GM18867 (cell line): ENCODE results near the gene GAL3ST3.

Experiments
- ATAC-seq: cut with Tn5 transposase; IDR thresholded peaks from one replicate; pipeline ENCODE4 v1.9.1; 2021; ENCODE audit warnings: mild to moderate bottlenecking, moderate library complexity; ENCODE audit not compliant: unreplicated experiment

Gene GAL3ST3

DNA sequence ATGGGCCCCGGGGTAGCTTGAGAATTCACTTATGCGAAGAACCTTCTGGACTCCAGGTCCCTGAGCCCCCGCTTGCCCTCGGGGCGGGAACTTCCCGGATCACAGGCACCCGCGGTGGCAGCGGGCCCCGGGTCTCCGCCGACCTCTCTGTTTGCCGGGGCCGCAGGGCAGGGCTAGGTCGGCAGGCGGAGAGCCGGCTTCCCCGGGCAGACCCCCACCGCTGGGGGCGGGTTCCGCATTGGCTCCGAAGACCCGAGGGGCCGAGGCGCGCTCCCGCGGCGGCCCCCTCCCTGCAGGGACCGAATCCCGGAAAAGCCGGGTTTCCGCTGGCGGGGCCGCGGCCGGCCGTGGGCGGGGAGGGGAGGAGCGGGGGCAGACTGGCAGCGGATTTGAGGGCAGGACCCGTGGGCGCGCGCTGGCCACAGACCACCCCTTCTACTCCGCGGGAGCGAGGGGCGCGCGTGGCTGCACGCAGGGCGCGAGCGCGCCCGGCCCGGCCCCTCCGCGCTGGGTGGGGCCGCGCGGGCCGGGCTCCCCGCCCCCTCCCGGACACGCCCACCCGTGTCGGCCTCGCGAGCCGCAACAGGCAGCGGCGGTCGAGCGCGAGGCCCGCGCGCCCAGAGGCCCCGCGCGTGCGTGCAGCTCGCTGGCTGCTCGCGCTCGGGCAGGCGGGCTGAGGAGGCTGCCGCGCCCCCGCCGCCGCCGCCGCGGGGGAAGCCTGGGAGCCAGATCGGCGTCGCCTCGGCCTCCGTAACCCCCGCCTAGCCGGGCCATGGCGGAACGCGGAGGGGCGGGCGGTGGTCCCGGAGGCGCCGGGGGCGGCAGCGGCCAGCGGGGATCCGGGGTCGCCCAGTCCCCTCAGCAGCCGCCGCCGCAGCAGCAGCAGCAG lies 21.0 kb upstream of the GAL3ST3 start, which contains the start of gene PACS1:
TSS of gene PACS1 (plus strand) at position 558 of the 889 bp plus-strand sequence. CDS start at position 773, 215 bp downstream.
- ATAC-seq = peak; percentile 60

DNA sequence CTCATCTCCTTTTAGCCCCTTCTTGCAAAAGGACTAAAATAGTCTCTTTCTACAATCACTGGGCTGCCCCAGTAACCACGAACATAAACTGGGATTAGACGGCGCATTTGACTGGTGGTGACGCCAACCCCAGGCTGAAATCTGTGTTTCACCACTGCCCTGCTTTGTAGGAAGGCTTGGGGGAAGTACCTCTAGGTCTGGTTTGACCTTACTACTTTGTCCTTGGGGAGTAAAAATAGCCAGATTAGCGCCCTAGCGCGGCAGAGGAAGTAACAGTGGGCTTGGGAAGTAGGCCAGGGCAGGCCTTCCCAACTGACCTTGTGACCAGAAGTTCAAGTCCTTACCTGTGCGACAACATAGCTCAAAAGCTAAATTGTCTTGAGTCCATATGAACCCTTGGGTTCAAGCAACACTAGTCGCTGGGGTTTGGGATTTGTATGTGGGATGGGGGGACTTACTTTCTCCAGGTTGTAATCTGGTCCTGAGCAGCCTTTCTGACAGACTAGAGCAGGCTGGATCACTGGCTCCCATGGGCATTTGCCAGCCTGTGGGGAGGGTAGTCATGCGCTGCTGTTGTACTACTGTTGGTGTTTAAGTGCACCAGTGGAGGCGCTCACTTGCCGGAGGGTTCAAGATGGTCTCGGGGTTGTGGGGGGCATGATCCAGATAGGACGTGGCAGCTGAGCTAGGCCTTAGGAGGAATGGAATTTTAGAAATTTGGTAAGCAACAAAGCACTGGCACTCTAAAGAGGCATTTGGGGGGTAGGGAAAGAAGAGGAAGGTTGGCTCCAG lies 20.2 kb upstream of the GAL3ST3 start:
- peak; percentile 11 for ATAC-seq

DNA sequence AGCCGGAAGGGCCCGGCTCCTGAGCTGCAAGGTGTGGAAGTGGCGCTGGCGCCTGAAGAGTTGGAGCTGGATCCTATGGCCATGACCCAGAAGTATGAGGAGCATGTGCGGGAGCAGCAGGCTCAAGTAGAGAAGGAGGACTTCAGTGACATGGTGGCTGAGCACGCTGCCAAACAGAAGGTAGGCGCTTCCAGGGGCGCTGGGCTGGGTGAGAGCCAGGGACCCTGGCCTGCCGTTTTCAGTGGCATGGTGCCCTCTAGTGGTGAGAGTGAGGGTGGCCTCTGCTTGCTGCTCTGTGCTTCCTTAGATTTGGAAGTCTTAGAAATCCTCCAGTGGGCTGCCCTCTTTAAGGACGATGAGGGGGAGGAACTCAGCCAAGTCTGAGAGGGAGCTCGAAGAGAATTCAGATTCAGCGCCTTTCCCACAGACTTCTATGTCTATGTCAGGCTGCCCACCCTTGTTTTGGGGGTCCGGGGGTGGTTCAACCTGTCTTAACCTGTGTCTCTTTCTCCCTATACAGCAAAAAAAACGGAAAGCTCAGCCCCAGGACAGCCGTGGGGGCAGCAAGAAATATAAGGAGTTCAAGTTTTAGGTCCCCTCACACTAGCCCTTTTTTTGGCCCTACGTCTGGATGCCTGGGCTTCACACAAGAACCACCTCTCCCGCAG lies 19.3 kb upstream of the GAL3ST3 start:
- no peak for ATAC-seq

DNA sequence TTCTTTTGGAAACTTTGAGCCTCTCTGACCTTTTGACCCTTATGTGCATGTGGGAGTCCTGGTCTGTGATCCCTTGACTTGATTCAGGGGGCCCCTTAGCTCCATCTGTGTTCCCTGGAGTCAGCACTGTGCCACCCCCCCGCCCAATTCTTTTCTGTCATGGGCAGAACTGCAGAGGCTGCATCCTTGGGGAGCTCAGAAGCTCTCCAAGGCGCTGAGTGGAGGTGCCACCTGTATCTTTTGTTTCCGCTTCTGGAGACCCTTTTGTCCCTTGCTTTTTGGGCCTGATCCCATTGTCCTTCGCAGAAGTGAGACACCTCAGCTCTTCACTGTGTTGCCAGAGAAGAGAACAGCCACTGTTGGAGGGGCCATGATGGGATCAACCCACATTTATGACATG lies 18.7 kb upstream of the GAL3ST3 start:
- no peak for ATAC-seq

DNA sequence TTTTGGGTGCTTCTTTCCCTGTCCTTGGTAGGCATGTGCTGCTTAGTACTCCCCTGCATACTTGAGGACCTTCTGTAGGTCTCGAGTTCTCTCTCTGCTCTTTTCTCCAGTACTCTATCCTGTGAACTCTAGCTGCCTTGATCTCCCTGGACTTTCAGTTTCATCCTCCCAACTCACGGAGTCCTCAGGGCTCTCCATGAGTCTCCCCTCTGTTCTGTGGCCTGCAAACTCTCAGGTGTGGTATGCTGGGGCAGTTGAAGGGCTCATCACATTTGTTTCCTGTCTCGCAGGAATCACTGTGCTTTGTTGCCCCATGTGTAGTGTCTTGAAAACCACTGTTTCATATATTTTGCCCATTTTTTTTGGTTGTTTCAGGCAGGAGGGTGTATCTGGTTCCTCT lies 17.8 kb upstream of the GAL3ST3 start:
- ATAC-seq = no peak

DNA sequence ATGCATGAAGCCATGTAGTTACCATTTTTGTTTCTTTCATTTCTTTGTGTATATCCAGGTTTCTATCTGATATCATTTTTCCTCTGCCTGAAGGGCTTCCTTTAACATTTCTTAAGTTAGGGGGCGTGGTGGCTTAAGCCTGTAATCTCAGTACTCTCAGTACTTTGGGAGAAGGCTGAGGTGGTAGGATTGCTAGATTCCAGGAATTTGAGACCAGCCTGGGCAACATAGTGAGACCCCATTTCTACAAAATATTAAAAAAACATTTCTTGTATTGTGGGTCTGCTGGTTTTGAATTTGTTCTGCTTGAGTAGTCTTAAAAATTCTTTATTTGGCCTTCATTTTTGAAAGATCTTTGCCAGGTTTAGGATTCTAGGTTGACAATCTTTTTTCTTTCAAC lies 15.6 kb upstream of the GAL3ST3 start:
- no peak for ATAC-seq

DNA sequence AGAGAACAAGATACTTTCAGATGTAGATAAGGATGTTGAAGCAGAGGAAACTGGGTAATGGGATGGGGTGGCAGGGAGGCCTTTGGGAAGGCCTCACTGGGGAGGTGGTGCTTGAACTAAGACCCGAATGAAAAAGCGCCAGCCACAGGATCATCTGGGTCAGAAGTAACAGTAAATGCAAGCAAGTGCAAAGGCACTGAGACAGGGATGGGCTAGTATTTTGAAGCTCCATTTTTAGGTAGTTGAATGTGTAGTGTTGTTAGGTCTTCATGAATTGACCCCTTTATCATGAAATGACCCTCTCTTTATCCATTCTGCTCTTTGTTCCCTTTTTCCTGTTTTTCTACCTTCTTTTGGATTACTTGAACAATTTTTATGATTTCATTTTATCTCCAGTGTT lies 14.9 kb upstream of the GAL3ST3 start:
- no peak for ATAC-seq

DNA sequence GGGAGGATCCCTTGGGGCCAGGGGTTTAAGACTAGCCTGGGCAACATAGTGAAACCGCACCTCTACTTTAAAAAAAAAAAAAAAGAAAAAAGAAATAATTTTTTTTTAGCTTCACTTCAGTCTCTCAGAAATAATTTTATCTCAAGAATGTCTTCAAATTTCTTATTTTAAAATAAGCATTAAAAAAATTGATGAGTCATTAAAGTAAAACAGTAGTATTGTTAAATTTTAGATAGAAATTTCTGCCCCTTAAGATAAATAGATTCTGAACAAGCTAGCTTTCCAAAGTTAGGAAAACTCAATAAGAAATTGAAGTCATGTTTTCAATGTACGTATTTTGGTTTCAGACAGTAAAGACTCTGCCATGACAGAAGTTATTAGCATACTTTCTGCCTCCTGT lies 13.4 kb upstream of the GAL3ST3 start:
- ATAC-seq = no peak

DNA sequence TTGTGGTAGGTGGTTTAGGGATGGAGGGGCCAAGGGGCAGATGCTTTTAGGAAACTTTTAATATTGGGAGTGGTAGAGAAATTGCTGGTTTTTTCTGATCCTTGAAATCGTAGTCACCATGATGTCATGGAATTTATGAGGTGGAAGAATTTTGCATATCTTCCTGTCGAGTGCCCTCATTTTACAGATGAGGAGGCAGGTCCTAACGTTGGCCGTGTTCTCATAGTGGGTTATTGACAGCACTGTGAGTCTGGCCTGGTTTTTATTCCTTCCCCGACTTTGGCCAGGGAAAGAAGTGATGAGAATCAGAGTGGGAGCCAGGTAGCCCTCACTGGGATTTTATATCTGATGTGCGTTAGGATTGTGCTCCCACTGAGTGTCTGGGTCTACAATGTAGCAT lies 12.3 kb upstream of the GAL3ST3 start:
- no peak for ATAC-seq

DNA sequence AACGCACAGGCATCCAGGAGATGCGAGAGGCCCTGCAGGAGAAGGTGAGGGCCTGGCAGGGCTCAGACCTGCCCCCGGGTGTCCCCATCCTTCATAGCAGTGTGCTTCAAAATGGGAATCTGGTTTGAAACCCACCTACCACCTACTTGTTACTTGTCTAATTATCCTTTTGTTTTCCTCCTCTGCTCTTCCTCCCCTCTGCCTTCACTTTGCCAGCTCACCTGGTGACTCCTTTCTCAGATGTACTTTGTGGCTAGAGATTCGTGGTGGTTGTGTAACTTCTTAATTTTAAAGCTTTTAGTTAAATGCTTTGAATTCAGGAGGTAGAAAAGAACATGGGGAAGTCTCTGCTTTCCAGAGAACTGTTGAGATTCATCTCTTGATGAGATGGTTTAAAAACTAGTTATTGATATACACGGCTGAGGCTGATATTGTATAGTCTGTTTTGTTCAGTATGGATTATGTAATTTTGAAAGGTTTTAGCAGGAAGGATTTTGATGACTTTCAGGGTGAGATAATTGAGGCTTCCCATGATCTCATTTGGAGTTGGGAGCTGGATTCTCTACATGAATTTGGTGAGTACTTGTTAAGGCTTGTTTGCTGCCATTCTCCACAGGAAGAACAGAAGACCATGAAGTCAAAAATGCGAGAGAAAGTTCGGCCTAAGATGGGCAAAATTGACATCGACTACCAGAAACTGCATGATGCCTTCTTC lies 11.2 kb upstream of the GAL3ST3 start:
- ATAC-seq = no peak

DNA sequence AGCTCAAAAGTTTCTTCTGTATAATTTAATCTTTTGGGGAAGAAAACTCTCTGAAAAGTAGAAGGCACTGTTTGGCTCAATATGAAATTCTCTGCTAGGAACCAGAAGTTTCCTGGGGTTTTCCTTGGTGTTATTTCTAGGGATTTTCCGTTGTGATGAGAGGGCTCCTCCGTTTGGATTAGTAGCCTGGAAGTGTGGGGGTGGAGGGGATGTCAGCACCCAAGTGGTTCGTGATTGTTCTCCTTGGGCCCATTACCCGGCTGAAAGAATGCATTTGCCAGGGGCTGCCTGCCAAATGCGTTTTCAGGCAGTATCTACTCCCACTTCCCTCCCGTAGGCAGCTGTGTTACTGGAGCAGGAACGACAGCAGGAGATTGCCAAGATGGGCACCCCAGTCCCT lies 7.5 kb upstream of the GAL3ST3 start:
- ATAC-seq = no peak

DNA sequence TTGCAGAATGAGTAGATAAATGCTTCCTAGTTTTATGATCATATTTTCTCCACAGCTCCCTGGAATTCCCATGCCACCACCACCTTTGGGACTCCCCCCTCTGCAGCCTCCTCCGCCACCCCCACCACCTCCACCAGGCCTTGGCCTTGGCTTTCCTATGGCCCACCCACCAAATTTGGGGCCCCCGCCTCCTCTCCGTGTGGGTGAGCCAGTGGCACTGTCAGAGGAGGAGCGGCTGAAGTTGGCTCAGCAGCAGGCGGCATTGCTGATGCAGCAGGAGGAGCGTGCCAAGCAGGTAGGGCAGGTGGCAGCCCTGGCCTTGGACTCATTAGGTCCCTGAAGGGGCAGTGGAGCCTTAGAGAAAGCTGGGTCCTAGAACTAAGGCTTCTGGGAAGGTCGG lies 6.1 kb upstream of the GAL3ST3 start:
- ATAC-seq = no peak

DNA sequence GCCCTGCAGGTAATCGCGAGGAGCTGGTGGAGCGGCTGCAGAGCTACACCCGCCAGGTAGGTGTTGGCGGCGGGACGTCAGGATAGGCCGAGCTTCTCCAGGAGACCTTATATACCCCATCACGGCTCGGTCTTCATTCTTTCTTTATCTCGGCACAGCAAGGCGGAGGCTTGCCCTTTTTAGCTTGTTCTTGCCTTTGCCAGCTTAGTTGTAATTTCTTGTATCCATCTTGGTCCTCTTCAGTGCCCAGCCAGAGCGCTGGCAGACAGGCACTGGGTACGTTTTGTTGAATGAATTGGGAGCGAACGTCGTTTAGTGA lies 3.7 kb upstream of the GAL3ST3 start:
- ATAC-seq = no peak

DNA sequence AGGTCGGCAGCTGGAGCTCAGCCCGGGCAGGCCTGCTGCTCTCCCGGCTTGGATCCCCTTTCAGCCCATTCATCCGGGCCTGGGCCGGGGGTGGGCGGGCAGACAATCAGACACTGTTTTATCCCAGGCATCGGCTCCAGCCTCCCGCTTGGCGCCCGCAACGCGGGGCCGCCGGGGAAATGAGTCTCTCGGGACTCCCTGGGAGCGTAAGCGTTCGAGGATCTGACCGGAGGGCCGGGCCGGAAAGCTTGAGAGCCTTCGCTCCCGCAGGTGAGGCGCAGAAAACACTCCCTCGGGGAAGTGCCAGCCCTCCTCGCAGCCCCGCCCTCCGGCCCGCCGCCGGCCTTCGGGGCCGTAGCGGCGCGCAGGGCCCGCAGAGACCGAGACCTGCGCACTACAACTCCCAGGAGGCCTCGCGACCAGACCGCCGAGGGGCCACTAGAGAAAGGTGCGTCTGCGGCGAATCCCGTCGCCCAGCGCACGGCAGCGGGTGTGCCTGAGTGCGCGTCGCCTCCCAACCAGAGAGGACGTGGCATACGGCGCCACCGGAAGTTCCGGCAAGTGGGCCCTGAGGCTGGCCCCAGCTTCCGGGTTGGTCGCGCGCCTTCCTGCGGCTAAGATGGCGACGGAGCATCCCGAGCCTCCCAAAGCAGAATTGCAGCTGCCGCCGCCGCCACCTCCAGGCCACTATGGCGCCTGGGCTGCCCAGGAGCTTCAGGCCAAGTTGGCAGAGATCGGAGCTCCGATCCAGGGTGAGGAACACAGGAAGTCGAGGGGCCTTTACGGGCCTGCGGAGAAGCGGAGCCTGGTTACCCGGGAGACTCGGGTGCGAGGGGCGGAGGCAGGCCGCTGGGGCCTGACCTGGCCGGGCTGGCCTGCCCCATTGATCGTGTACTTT lies 3.1 kb upstream of the GAL3ST3 start, which contains the start of gene SF3B2:
TSS of gene SF3B2 (plus strand) at position 599 of the 898 bp plus-strand sequence. CDS start at position 620, 21 bp downstream.
- peak; percentile 90 for ATAC-seq

DNA sequence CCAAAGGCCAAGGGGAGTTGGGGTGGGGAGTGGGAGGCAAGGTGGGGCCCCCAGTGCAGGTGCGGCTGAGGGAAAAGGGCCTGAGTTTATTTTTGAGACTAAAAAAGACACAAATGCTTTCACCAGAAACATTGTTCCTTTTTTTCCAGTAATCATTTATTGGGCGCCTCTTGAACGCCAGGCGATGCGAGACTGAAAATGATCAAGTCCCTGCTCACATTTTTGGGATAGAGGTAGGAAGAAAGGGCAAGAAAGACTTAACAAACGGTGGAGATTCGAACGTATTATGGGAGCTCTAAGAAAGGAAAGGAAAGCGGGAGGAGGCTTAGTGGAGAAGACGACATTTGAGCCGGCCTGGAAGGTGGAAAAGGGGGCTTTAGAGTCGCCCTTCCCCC lies 2.4 kb upstream of the GAL3ST3 start:
- ATAC-seq = no peak

DNA sequence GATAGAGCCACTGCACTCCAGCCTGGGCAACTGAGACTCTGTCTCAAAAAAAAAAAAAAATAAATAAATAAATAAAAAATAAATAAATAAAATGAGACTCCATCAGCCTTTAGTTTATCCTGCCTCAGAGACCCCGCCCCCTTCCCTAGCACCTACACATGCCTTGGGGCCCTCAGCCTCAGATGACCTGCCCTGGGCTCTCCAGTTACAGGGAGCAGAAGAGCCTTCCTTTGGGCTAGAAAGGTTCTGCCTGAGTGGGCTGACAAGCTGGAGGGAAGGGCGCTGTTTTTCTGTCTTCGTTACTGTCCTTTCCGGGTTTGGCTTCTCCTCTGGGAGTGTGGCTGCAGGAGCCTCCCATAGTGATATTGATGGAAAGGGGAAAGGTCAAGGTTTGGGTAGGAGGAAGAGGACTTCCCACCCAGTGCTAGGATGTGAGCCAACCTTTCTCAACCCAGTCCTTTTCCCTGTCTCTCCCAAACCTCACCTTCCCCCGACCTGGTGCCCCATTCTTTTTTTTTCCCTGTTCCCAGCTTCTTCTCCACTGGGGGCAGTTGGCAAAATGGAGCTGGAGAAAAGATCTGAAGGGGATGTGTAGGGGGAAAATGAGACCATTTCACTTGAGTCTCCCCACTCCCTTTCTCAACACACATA lies 1.7 kb upstream of the GAL3ST3 start:
- no peak for ATAC-seq

DNA sequence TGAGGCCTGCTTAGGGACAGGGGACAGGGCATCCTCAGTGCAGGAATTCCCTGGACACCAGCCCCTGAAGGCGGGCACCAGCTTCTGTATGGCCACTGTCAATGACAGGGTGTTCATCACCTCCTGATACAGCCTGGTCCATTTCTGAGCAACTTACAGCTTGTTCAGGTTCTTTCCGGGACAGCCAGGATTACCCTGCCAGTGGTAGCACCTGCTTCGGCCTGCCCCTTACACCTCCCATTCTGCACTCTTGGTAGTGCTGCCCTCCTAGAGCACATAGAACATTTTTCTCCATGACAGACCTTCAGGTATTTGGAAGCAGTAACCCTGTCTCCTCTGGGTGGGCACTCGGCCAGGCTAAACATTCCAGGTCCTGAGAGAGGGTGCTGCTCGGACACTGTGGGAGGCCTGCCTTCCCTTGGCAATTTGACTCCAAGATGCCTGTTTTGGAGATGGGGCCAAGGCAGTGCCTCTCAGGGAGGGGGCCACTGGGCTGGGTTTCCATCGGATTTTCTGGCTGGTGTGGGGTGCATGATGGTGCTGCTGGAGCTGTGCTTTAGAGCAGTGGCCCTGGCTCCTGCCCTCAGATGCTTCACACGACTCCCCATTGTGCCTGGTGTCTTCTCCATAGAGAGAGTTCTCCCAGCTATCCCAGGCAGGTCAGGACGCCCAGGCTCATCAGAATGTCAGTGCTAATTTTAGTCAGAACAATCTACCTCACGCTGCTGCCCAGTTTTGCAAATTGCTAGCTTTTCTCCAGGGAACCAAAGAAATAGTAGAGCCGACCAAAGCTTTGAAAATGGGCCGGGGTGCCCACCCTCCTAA lies 1.2 kb downstream of the GAL3ST3 start:
- no peak for ATAC-seq

DNA sequence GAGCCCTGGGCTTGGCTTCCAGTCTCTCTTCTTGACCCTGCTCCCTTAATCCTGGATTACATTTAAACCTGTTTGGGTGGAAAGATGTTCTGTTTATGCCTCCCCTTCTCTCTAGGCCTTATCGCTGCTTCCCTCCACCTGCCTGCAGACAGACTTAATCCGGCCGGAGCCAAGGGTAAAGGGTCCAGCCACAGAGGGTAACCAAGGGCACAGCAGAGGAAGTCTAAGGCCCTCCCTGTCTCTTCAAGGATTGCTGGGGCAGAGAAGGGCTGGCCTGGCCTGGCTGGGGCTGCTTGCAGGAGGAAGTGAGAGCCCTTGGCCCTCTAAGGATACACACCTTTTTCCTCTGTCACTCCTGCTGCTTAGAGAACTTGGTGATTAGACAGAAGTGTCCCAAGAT lies 2.1 kb downstream of the GAL3ST3 start:
- no peak for ATAC-seq
